ENCODE data around the gene ROBO3.

ROBO3 gene

GRCh38 chr11:124830749-124831148 is 34.5 kb upstream of the ROBO3 start:
- no peaks in the 10 kb centered on the region for H3K79me2 ChIP-seq (ENCODE audit: control insufficient read depth, low read length)
- H3K4me2 ChIP-seq (ENCODE audit: low read length), result no peak overlapping the region
- H3K9me2 ChIP-seq (replicated peaks; ENCODE audit: control insufficient read depth, low read length), result no peaks in the 10 kb centered on the region
- peaks cover 15% of the 10 kb centered on the region for H3K4me1 ChIP-seq (ENCODE audit: control insufficient read depth, low read length)
- TF ChIP-seq CTCF (IDR thresholded peaks at IDR 0.05; ENCODE audit: low read depth, low read length, poor library complexity, severe bottlenecking) (no peak), EZH2phosphoT487 (IDR thresholded peaks at IDR 0.05; ENCODE audit: borderline replicate concordance, low read length) (no peak)
- no peaks in the 10 kb centered on the region for H3K36me3 ChIP-seq (ENCODE audit: control insufficient read depth, low read length)
- H3K9me3 ChIP-seq (ENCODE audit: control insufficient read depth, insufficient read depth, low read length), result no peaks in the 10 kb centered on the region
- no peak overlapping the region for H3K4me3 ChIP-seq (ENCODE audit: low read length)
- no peaks in the 10 kb centered on the region for H3F3A ChIP-seq (ENCODE audit: control insufficient read depth, insufficient read depth)
- no peak overlapping the region for H3K27ac ChIP-seq (ENCODE audit: low read depth, low read length)
- 0 out of 2 replicates have a peak, but pooled peaks cover 3% of the 10 kb centered on the region for H3K27me3 ChIP-seq (ENCODE audit: control insufficient read depth, low read length)
- no peaks in the 10 kb centered on the region for H4K20me1 ChIP-seq (ENCODE audit: control insufficient read depth, insufficient read depth, low read depth, low read length)

GRCh38 chr11:124831897-124832296 is 33.3 kb upstream of the ROBO3 start:
- Histone ChIP-seq H3K9me2 (replicated peaks; ENCODE audit: control insufficient read depth, low read length) (no peaks in the 10 kb centered on the region), H3K79me2 (ENCODE audit: control insufficient read depth, low read length) (no peaks in the 10 kb centered on the region), H3K9me3 (ENCODE audit: control insufficient read depth, insufficient read depth, low read length) (no peaks in the 10 kb centered on the region), H3K36me3 (ENCODE audit: control insufficient read depth, low read length) (no peaks in the 10 kb centered on the region), H3K27ac (ENCODE audit: low read depth, low read length) (no peak overlapping the region), H4K20me1 (ENCODE audit: control insufficient read depth, insufficient read depth, low read depth, low read length) (no peaks in the 10 kb centered on the region), H3K4me3 (ENCODE audit: low read length) (no peak overlapping the region), H3K4me1 (ENCODE audit: control insufficient read depth, low read length) (peaks cover 25% of the 10 kb centered on the region), H3K27me3 (ENCODE audit: control insufficient read depth, low read length) (0 out of 2 replicates have a peak, but pooled peaks cover 3% of the 10 kb centered on the region), H3K4me2 (ENCODE audit: low read length) (no peak overlapping the region), H3F3A (ENCODE audit: control insufficient read depth, insufficient read depth) (no peaks in the 10 kb centered on the region)
- TF ChIP-seq EZH2phosphoT487 (IDR thresholded peaks at IDR 0.05; ENCODE audit: borderline replicate concordance, low read length) (no peak), CTCF (IDR thresholded peaks at IDR 0.05; ENCODE audit: low read depth, low read length, poor library complexity, severe bottlenecking) (no peak)

GRCh38 chr11:124832571-124832970 is 32.7 kb upstream of the ROBO3 start:
- no peak overlapping the region for H3K4me3 ChIP-seq (ENCODE audit: low read length)
- no peaks in the 10 kb centered on the region for H4K20me1 ChIP-seq (ENCODE audit: control insufficient read depth, insufficient read depth, low read depth, low read length)
- no peaks in the 10 kb centered on the region for H3K9me2 ChIP-seq (replicated peaks; ENCODE audit: control insufficient read depth, low read length)
- 0 out of 2 replicates have a peak, but pooled peaks cover 2% of the 10 kb centered on the region for H3F3A ChIP-seq (ENCODE audit: control insufficient read depth, insufficient read depth)
- no peaks in the 10 kb centered on the region for H3K36me3 ChIP-seq (ENCODE audit: control insufficient read depth, low read length)
- no peak overlapping the region for H3K4me2 ChIP-seq (ENCODE audit: low read length)
- peaks cover 31% of the 10 kb centered on the region for H3K4me1 ChIP-seq (ENCODE audit: control insufficient read depth, low read length)
- TF ChIP-seq CTCF (IDR thresholded peaks at IDR 0.05; ENCODE audit: low read depth, low read length, poor library complexity, severe bottlenecking), result no peak
- TF ChIP-seq EZH2phosphoT487 (IDR thresholded peaks at IDR 0.05; ENCODE audit: borderline replicate concordance, low read length), result no peak
- H3K27ac ChIP-seq (ENCODE audit: low read depth, low read length), result no peak overlapping the region
- 0 out of 2 replicates have a peak, but pooled peaks cover 3% of the 10 kb centered on the region for H3K27me3 ChIP-seq (ENCODE audit: control insufficient read depth, low read length)
- H3K79me2 ChIP-seq (ENCODE audit: control insufficient read depth, low read length), result no peaks in the 10 kb centered on the region
- no peaks in the 10 kb centered on the region for H3K9me3 ChIP-seq (ENCODE audit: control insufficient read depth, insufficient read depth, low read length)
